Sciatic nerve (tissue), 2 donors: Measurements from ENCODE around the gene SPDEF. TPM values are rescaled to one million over a fixed set of nuclear protein-coding genes. Genes with fewer than 3 reads are reported as not detected.

Experiments used
- ATAC-seq: fragments of 200-7000 bp; cut with Tn5 transposase; one replicate; pipeline ENCODE4 v1.9.1; 2020; ENCODE audit warnings: mild to moderate bottlenecking, moderate library complexity
- DNase-seq: peaks from one replicate; pipeline ENCODE4 v3.0.0-alpha.2; 2020; ENCODE audit warnings: low spot score
- intact Hi-C: fragments of 100-400 bp; cut with DNase I; formaldehyde crosslinking; loops from one replicate; pipeline ENCODE4 v1.14.2; 2022
- total RNA-seq: library from RNA; stranded (reverse); fragmentation: NEBNext Ultra II Directional; extraction: Animal tissue kit (Norgen Biotek cat#: 25700); gene quantifications from one replicate; pipeline ENCODE4 v1.2.1, GENCODE V29; 2021
- donor health status: DM: no; HTN: no; CAD: no.
- donor health status: DM: no; HTN: no; CAD: no.

SPDEF gene
- total RNA-seq, 1 donor from 2014 or later, result not detected

- DNase-seq (peak; percentile 45), ATAC-seq (peak; percentile 50)
- intact Hi-C loops, result loop anchor here (10.0 kb wide), 1 partner anchor 411 kb away; no protein-coding TSS in a partner anchor
Measured at GRCh38 chr6:34585512-34586061, 29.5 kb upstream of the SPDEF start.

- intact Hi-C loops, result loop anchor here (10.0 kb wide), 1 partner anchor 410 kb away; no protein-coding TSS in a partner anchor
- ATAC-seq, result peak; percentile 21
Measured at GRCh38 chr6:34585108-34585507, 29.0 kb upstream of the SPDEF start.

GRCh38 chr6:34584694-34585093, 28.6 kb upstream of the SPDEF start:
- ATAC-seq (no peak), DNase-seq (no peak)
- intact Hi-C loops, result loop anchor here (10.0 kb wide), 1 partner anchor 410 kb away; no protein-coding TSS in a partner anchor

More at GRCh38 chr6:34585108-34585507, 29.0 kb upstream of the SPDEF start:
- no peak for DNase-seq

GRCh38 chr6:34583861-34584604, 27.9 kb upstream of the SPDEF start:
- no peak for ATAC-seq

DNA sequence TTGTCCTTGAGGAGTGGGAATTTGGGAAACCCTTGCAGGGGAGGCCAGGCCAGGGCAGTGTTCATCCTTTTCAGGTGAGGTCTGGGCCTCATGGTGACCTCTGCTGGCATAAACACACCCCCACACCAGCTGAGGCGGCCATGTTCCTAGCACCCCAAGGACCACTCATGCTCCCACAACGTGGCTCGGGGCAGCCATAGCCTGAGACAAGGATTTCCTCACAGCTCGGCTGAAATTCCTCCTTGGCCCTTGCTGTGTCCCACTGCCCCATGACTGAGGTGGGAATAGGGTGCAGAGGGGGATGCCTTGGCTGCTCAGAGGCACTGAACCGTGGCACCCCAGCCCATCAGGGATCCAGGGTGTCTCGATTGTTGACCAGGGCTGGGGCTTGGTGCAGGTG, 27.3 kb upstream of the SPDEF start:
- DNase-seq (no peak), ATAC-seq (peak; percentile 10)
- intact Hi-C loops, result loop anchor here (10.0 kb wide), 1 partner anchor 409 kb away; no protein-coding TSS in a partner anchor

More at GRCh38 chr6:34583861-34584604, 27.9 kb upstream of the SPDEF start:
- intact Hi-C loops, result loop anchor here (10.0 kb wide), 1 partner anchor 409 kb away; no protein-coding TSS in a partner anchor
- no peak for DNase-seq

GRCh38 chr6:34581561-34581920, 25.4 kb upstream of the SPDEF start:
- intact Hi-C loops, result loop anchor here (10.0 kb wide), 1 partner anchor 407 kb away; no protein-coding TSS in a partner anchor
- ATAC-seq (no peak), DNase-seq (no peak)

DNA sequence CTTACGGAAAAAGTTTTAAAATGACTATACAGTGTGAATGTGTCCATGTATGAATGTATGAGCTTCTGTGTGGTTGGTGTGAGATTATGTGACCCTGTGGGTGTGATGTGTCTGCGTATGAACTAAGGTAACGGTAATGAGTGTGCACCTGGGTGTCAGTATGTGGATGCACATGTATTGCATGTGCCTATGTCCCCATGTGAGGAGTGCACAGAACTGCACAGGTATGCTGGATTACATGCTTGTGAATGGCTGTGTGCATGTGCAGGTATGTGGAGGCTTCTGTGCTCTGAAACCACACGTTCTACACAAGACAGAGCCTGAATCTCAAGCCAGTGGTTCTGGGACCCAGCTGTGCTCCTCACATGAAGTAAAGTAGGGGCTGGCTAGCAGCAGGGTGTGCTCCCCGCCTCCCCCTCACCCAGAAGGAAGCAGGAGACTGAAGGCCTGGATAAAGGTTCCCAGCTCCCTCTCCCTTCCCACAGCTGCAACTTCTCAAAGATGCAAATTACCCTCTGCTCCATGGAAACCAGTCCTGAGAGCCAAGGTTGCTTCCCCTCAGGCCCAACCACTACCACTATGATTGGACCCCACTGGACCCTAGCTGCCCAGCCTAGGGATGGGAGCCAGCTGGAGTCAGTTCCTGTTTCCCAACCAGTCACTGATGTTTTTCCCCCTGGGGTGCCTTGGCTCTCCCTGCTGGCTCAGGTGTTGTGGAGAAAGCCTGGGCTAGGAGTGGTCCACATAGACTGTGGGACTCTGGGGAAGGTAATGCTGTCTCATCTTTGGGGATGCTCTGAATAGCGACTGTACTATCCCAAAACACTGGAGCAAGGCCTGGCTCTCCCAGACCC, 24.8 kb upstream of the SPDEF start:
- no peak for ATAC-seq
- intact Hi-C loops, result loop anchor here (10.0 kb wide), 1 partner anchor 406 kb away; no protein-coding TSS in a partner anchor

DNA sequence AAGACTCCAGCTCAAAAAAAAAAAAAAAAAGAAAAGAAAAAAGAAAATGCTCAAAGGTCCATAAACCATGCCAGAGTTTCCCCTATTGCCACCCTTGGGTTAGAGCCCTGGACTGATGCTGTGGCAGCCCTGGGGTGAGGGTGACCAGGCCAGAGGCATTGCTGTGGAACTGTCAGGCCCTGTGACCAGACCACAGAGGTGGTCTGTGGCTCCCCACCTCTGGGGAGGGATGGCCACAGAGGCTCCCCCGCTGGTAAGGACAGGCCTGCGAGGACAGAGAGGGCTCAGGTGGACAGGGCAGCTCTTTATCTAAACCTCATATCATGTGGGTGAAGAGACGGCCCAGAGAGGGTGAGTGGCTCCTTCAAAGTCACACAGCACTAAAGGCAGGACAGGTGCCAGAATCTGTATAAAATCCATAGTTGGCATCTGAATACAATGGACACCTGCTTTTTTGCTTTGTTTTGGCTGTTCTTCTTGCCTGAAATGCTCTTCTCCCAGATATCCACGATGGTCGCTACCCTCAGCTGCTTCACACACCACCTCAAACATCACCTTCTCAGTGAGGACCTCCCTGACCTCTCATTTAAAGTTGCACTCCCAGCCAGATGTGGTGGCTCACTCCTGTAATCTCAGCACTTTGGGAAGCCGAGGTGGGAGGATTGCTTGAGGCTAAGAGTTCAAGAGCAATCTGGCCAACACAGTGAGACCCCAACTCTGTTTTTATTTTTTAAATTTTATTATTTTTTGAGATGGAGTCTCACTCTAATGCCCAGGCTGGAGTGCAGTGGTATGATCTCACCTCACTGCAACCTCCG, 22.5 kb upstream of the SPDEF start:
- peak; percentile 43 for ATAC-seq
- intact Hi-C loops, result no loop called here
- no peak for DNase-seq

More for the DNA sequence above, 24.8 kb upstream of the SPDEF start:
- no peak for DNase-seq

- DNase-seq (no peak), ATAC-seq (no peak)
- intact Hi-C loops, result no loop called here
Measured at GRCh38 chr6:34576286-34576955, 20.3 kb upstream of the SPDEF start.

DNA sequence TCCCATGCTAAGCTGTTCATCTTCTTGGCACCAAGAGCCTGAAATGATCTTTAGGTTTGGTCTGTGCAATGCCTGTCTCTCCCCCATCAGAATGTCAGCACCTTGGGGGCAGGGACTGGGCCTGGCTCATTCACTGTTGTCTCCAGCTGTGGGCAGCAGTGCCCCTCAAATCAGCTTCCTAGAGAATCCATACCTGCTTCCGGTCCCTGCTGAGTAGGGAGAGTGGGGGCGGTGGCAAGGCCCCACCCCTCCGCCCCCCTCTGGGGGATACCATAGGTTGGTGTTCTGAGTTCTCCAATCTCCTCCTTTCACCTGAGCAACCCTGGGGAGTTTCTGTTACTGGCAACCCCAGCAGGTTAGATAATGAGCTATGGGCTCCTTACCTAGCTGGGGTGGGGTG, 19.2 kb upstream of the SPDEF start:
- ATAC-seq (no peak), DNase-seq (no peak)
- intact Hi-C loops, result no loop called here

GRCh38 chr6:34574647-34575293, 18.6 kb upstream of the SPDEF start:
- intact Hi-C loops, result no loop called here
- DNase-seq (no peak), ATAC-seq (no peak)

GRCh38 chr6:34573567-34574183, 17.5 kb upstream of the SPDEF start:
- DNase-seq, result no peak
- no peak for ATAC-seq
- intact Hi-C loops, result no loop called here

GRCh38 chr6:34572585-34572984, 16.5 kb upstream of the SPDEF start:
- intact Hi-C loops, result no loop called here
- ATAC-seq (no peak), DNase-seq (no peak)

DNA sequence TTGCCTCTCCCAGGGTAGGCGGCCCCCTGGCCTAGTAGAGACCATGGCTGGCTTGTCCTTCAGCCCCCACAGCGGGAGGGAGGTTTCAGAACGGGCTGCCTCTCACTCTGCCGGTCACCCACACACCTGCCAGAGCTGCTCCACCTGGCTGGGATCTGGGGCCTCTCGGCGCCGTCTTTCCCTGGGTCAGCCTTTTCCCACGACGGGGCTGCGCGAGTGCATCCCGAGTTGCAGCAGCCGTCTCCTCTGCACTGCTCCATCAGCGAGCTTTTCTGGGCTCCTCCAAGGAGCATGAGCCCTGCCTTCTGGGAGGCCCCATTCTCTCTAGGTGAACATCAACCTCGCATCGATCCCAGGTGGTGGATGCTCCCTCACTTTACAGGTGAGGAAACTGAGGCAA, 15.9 kb upstream of the SPDEF start:
- no peak for ATAC-seq

GRCh38 chr6:34571388-34571787, 15.3 kb upstream of the SPDEF start:
- ATAC-seq (no peak), DNase-seq (no peak)
- intact Hi-C loops, result no loop called here

More for the DNA sequence above, 15.9 kb upstream of the SPDEF start:
- no peak for DNase-seq
- intact Hi-C loops, result no loop called here

DNA sequence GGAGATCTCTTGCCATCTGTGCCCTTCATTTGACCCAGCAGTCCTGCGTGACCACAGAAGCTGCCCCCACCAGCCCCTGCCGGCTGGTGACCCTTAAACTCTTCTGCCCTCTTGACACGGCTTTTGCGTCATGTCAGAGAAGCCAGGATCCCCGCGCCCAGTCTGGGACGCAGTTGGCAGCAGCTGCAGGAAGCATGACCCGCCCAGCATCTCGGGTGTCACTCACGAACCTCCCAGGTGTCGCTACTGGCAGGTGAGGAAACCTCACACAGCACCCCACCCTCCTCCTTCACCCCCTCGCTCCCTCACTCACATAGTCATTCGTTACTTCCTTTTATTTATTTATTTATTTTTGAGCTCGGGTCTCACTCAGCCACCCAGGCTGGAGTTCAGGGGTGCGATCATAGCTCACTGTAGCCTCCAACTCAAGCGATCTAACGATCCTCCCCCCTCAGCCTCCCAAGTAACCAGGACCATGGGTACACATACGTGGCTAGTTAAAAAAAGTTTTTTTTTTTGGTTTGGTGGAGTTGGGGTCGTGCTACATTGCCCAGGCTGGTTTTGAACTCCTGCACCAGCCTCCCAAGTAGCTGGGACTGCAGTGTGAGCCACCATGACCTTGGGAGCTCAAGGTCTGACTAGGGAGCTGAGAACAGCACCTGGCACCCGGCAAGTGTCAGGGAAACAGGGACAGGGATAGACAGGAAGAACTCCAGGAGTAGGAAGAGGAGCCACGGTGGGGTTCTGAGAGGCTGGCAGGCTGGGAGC, 14.1 kb upstream of the SPDEF start:
- intact Hi-C loops, result no loop called here

More for the DNA sequence above, 14.1 kb upstream of the SPDEF start:
- ATAC-seq, result no peak
- no peak for DNase-seq
